Lower leg skin (tissue), 4 donors: ENCODE data around the gene NDEL1. TPM values are rescaled to one million over a fixed set of nuclear protein-coding genes. Genes with fewer than 3 reads are reported as not detected.

ENCODE experiments used
- DNase-seq, 2 donors: peaks; one replicate each; pipeline ENCODE4 v3.0.0-alpha.2; 2019; ENCODE audit warnings: low spot score in 2 of 2
- H3K4me3 ChIP-seq: fragments of 200-600 bp; sonication (generic); 2 replicates; pipeline ENCODE4 v1.5.1; 2017; ENCODE audit warnings: mild to moderate bottlenecking, low read depth; ENCODE audit not compliant: poor library complexity, severe bottlenecking
- POLR2A ChIP-seq, 2 donors: fragments of 450-650 bp; IDR thresholded peaks; one replicate each; pipeline ENCODE4 v1.6.1; 2016 to 2017; ENCODE audit warnings: antibody characterized with exemption in 2 of 2, mild to moderate bottlenecking in 1 of 2, moderate library complexity in 1 of 2
- WGBS, 2 donors: methylation state at CpG; one replicate each; pipeline ENCODE4 v1.1.5; 2018; 5-methylcytosine and 5-hydroxymethylcytosine counted together
- intact Hi-C: fragments of 100-400 bp; cut with DNase I; formaldehyde crosslinking; loops from one replicate; pipeline ENCODE4 v1.15.0; 2023; ENCODE audit warnings: low total_unique reads
- total RNA-seq, 4 donors: library from RNA; depleted of rRNA; stranded (reverse); fragments of >200 nt; gene quantifications; one replicate each; pipeline ENCODE4 v1.1.0, GENCODE V29; 2016
- TF ChIP-seq, protein P1 (sequence below), 3 donors: fragments of 450-650 bp; IDR thresholded peaks; one replicate each; pipeline ENCODE4 v1.5.1; 2016; ENCODE audit warnings: antibody characterized with exemption in 3 of 3, mild to moderate bottlenecking in 3 of 3, moderate library complexity in 2 of 3

NDEL1 gene
- total RNA-seq, 4 donors from 2014 or later: 129 to 160 (median 145) TPM

GRCh38 chr17:8430966-8431365, 4.7 kb upstream of the NDEL1 start:
- H3K4me3 ChIP-seq: no peak overlapping the region
- intact Hi-C loops: no loop called here
- TF ChIP-seq POLR2A (IDR thresholded peaks at IDR 0.05): no peak
- TF ChIP-seq, protein P1, sequence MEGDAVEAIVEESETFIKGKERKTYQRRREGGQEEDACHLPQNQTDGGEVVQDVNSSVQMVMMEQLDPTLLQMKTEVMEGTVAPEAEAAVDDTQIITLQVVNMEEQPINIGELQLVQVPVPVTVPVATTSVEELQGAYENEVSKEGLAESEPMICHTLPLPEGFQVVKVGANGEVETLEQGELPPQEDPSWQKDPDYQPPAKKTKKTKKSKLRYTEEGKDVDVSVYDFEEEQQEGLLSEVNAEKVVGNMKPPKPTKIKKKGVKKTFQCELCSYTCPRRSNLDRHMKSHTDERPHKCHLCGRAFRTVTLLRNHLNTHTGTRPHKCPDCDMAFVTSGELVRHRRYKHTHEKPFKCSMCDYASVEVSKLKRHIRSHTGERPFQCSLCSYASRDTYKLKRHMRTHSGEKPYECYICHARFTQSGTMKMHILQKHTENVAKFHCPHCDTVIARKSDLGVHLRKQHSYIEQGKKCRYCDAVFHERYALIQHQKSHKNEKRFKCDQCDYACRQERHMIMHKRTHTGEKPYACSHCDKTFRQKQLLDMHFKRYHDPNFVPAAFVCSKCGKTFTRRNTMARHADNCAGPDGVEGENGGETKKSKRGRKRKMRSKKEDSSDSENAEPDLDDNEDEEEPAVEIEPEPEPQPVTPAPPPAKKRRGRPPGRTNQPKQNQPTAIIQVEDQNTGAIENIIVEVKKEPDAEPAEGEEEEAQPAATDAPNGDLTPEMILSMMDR (IDR thresholded peaks at IDR 0.05): no peak
- peak; percentile 49 to 91 for DNase-seq
- WGBS, 2 donors: 13 to 28% methylated on average over 7 of the region's 7 CpGs

GRCh38 chr17:8436169-8436843, 622 bp downstream of the NDEL1 start:
- DNase-seq: peak; percentile 44 to 94
- intact Hi-C loops: no loop called here
- 0 to 2% methylated on average over 19 to 42 of the region's 43 CpGs for WGBS, 2 donors
- H3K4me3 ChIP-seq: peak overlapping the region; percentile 94
- TF ChIP-seq POLR2A (IDR thresholded peaks at IDR 0.05): no peak
- TF ChIP-seq, protein P1 (IDR thresholded peaks at IDR 0.05): no peak

GRCh38 chr17:8436844-8437171, 1.1 kb downstream of the NDEL1 start:
- intact Hi-C loops: no loop called here
- WGBS, 2 donors: 6 to 9% methylated on average over 5 of the region's 5 CpGs
- peak overlapping the region; percentile 94 for H3K4me3 ChIP-seq
- DNase-seq: no peak
- TF ChIP-seq POLR2A (IDR thresholded peaks at IDR 0.05): no peak
- TF ChIP-seq, protein P1 (IDR thresholded peaks at IDR 0.05): no peak

- H3K4me3 ChIP-seq: no peak overlapping the region
- intact Hi-C loops: no loop called here
- WGBS, 2 donors: 77 to 84% methylated on average over 5 of the region's 5 CpGs
- TF ChIP-seq, protein P1 (IDR thresholded peaks at IDR 0.05): no peak
- no peak for TF ChIP-seq POLR2A (IDR thresholded peaks at IDR 0.05)
- no peak for DNase-seq
Measured at GRCh38 chr17:8438441-8438840, 2.8 kb downstream of the NDEL1 start.

GRCh38 chr17:8439681-8440080, 4.0 kb downstream of the NDEL1 start:
- TF ChIP-seq POLR2A (IDR thresholded peaks at IDR 0.05): no peak
- TF ChIP-seq, protein P1 (IDR thresholded peaks at IDR 0.05): no peak
- intact Hi-C loops: no loop called here
- 92% methylated on average over 3 of the region's 3 CpGs for WGBS, 2 donors
- no peak overlapping the region for H3K4me3 ChIP-seq
- DNase-seq: no peak

DNA sequence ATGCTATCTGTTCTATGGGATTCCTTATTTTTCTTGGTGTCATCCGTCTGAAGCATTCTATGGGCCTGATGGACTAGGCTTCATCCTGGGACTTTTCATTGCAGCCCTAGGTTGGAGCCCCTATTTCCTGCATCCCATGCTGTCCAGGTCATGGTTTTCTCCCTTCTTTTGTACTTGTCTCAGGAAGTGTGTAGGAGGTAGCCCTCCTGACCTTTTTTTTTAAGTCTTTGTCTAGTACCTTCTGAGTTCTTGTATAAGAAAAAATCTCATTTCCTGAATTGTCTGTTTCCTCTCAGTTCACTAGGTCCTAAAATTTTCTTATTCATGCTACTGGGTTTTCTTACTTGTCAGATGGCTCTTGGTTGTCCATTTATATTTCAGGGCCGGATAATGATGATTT, 6.0 kb downstream of the NDEL1 start:
- WGBS, 2 donors: 70 to 75% methylated on average over 2 of the region's 2 CpGs
- intact Hi-C loops: no loop called here
- no peak for DNase-seq
- TF ChIP-seq, protein P1 (IDR thresholded peaks at IDR 0.05): no peak
- TF ChIP-seq POLR2A (IDR thresholded peaks at IDR 0.05): no peak
- H3K4me3 ChIP-seq: no peak overlapping the region
